Colonic mucosa (tissue), 4 donors: ENCODE results near the gene GAS2L1. TPM values are rescaled to one million over a fixed set of nuclear protein-coding genes. Genes with fewer than 3 reads are reported as not detected.

Experiments used
- DNase-seq: peaks from one replicate; pipeline ENCODE4 v3.0.0-alpha.2; 2020
- H3K27ac ChIP-seq: fragments of 200-600 bp; one replicate; pipeline ENCODE4 v1.8.0; 2021
- H3K27me3 ChIP-seq: fragments of 200-600 bp; one replicate; pipeline ENCODE4 v1.8.0; 2021
- H3K36me3 ChIP-seq: fragments of 200-600 bp; one replicate; pipeline ENCODE4 v1.8.0; 2021
- H3K4me1 ChIP-seq: fragments of 200-600 bp; one replicate; pipeline ENCODE4 v1.8.0; 2021; ENCODE audit warnings: mild to moderate bottlenecking
- H3K4me3 ChIP-seq: fragments of 200-600 bp; one replicate; pipeline ENCODE4 v1.8.0; 2021
- H3K9ac ChIP-seq, 2 donors: one replicate each; pipeline ENCODE4 v1.7.0; 2013; ENCODE audit warnings: control low read depth in 2 of 2, low read depth in 2 of 2, low read length in 2 of 2
- H3K9me3 ChIP-seq: fragments of 200-600 bp; one replicate; pipeline ENCODE4 v1.8.0; 2021
- intact Hi-C: fragments of 100-400 bp; cut with DNase I; formaldehyde crosslinking; loops from one replicate; pipeline ENCODE4 v1.14.1; 2022
- total RNA-seq, 2 donors: library from RNA; stranded (reverse); fragmentation: NEBNext Ultra II Directional in 1 of 2; extraction: Animal tissue kit (Norgen Biotek cat#: 25700) in 1 of 2; gene quantifications; one replicate each; pipeline ENCODE4 v1.2.1, GENCODE V29; 2021
- TF ChIP-seq, protein P1 (sequence below): fragments of 200-600 bp; IDR thresholded peaks from one replicate; pipeline ENCODE4 v1.8.0; 2022; ENCODE audit warnings: antibody characterized with exemption, mild to moderate bottlenecking
- donor health status: healthy.
- donor health status: DM: no; HTN: no; CAD: no.
- donor health status: DM: no; HTN: no; CAD: no.

The GAS2L1 gene
- total RNA-seq, 2 donors from 2014 or later = 16.6 to 41.1 TPM

DNA sequence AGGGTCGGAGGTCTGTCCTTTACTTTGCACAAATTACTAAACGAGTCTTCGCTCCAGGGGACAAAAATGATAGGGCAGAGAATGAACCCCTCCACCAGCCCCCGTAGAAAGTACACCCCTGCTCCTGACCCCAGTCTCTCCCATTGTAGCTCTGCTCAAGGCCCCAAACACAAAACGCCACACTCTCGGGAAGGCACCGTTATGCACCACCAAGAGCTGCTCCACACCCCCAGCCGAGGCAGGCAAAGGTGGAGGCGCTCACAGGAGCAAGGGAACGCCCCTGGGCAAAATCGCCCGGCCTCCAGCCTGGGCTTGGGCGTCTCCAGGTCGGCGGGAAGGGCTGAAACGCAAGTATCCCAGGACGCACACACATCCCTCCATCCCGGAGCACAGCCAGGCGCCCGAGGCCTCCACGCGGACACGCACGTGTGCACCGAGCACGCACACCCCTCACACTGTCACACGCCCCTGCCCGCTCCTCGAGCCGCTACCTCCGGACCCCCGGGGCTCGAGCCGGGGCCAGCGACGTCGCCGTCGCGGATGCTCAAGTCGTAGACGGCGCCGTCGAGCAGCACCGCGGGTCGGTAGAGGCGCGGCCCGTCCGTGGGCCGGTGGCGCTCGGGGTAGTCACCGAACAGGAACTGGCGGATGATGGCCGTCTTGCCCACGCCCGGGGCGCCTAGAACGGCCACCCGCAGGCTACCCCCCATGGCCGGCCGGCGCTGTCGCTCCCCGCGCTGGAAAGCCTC lies 8.3 kb downstream of the GAS2L1 start:
- H3K4me3 ChIP-seq = peak overlapping the region; percentile 26
- peaks cover 27% of the 10 kb centered on the region for H3K27me3 ChIP-seq
- DNase-seq = peak; percentile 51
- TF ChIP-seq, protein P1, sequence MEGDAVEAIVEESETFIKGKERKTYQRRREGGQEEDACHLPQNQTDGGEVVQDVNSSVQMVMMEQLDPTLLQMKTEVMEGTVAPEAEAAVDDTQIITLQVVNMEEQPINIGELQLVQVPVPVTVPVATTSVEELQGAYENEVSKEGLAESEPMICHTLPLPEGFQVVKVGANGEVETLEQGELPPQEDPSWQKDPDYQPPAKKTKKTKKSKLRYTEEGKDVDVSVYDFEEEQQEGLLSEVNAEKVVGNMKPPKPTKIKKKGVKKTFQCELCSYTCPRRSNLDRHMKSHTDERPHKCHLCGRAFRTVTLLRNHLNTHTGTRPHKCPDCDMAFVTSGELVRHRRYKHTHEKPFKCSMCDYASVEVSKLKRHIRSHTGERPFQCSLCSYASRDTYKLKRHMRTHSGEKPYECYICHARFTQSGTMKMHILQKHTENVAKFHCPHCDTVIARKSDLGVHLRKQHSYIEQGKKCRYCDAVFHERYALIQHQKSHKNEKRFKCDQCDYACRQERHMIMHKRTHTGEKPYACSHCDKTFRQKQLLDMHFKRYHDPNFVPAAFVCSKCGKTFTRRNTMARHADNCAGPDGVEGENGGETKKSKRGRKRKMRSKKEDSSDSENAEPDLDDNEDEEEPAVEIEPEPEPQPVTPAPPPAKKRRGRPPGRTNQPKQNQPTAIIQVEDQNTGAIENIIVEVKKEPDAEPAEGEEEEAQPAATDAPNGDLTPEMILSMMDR = no peak
- intact Hi-C loops = no loop called here
- H3K27ac ChIP-seq = no peak overlapping the region
- H3K36me3 ChIP-seq = no peaks in the 10 kb centered on the region
- H3K9me3 ChIP-seq = no peaks in the 10 kb centered on the region
- H3K4me1 ChIP-seq = peaks cover 33% of the 10 kb centered on the region
- H3K9ac ChIP-seq = peak overlapping the region in 1 of 2 donors; percentile 35

DNA sequence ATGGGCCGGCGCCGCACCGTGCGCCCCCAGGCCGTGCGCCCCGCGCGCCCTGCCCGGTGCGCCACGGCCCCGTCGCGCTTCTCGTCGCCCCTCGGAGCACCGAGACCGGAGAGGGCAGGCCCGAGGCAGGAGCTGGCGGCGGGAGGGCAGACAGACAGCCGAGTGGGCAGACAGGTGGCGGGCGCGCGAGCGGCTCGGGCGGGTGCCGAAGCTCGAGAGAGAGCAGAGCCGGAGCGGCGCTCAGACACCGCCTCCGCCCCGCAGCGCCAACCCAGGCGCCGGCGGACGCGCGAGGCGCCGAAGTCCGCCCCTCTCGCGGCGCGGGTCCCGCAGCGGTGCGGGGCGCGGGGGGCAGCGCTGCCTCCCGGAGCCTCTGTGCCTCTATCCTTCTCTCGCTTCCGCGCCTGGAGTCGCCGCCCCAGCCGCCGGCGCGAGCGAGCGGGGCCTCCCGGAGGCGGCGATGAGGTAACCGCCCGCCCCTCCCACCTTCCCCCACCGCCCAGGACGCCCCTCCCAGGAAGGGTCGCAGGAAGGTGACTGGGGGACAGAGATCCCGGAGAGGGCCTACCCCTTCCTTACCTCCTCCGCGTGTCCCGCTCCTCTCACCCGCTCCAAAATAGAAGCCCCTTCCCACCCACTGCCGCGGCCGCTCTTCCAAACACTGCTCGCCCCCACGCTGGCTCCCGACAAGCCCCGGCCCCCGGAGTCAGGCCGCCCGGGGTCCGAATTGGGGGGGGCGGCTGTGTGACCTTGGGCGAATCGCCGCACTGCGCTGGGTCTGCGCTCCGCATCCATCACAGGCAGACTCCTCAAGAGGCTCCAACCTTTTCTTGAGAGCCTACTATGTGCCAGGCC lies 9.1 kb downstream of the GAS2L1 start, which contains the start of gene RASL10A:
Gene RASL10A, minus strand, starts transcription at position 412 of the 855 bp plus-strand sequence. CDS start 451 bp downstream, outside the sequence.
- TF ChIP-seq, protein P1 = no peak
- Histone ChIP-seq H3K4me3 (peak within 1 kb of the TSS; percentile 26), H3K27me3 (peaks cover 27% of the 10 kb centered on the region), H3K9ac (peak within 1 kb of the TSS in 1 of 2 donors; percentile 35), H3K4me1 (peaks cover 28% of the 10 kb centered on the region), H3K9me3 (no peaks in the 10 kb centered on the region), H3K36me3 (no peaks in the 10 kb centered on the region), H3K27ac (no peak within 1 kb of the TSS)
- no peak for DNase-seq
- intact Hi-C loops = no loop called here

DNA sequence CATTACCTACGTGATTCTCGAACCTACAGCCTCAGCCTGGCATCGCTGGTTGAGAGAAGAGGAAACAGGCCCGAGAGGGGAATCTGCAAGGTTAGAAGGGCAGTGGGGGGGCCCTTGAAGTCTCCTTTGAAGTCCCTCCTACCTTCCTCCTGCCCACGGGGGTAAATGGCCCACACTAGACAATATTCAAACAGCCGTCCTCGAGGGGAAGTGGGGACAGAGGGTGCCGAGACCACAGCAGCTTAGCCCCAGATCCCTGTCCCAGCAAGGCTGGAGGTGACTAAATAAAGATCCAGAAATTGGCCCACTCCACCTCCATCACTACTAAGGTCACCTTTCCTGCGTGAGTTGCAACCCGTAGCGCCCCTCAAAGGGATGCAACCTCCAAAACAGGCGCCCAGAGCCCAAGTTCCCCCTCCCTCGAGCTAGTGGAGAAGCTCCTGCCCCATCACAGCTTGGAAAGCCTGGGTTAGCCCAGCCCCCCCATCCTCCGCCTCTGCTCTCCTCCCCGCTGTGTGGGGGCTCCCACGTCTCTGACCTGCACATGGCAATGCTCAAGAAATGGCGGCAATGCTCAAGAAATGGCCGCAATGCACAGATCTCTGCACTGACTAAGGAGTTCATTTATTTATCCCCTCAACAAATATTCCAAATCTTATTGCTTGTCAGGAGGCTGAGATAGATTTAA lies 9.8 kb downstream of the GAS2L1 start:
- no peaks in the 10 kb centered on the region for H3K36me3 ChIP-seq
- no peak overlapping the region for H3K4me3 ChIP-seq
- H3K27ac ChIP-seq = no peak overlapping the region
- peaks cover 27% of the 10 kb centered on the region for H3K27me3 ChIP-seq
- intact Hi-C loops = no loop called here
- no peaks in the 10 kb centered on the region for H3K9me3 ChIP-seq
- TF ChIP-seq, protein P1 = no peak
- no peak for DNase-seq
- no peak overlapping the region for H3K9ac ChIP-seq
- H3K4me1 ChIP-seq = peaks cover 23% of the 10 kb centered on the region

DNA sequence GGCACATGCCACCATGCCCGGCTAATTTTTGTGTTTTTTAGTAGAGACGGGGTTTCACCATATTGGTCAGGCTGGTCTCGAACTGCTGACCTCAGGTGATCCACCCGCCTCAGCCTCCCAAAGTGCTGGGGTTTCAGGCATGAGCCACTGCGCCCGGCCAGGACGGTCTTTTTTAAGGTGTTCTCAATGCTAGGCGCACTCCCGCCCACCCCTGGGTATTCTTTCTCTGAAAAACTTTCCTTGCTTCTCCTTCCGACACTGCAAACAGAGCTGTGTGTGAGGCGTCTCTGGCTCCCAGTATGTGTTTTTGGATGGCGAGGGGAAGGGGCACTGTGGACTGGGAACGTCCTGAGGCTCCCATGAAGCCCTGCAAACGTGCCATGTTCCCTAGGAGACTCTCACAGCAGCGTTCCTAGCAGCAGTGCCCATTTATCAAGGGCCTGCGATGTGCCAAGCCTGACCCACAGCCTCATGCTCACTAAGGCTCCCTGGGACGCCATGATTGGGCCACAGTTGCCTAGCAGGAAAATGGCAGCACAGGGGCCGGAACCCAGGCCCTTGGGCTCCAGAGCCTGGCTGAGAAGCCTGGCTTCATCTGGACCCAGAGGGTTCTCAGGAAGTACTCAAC lies 11.5 kb downstream of the GAS2L1 start:
- TF ChIP-seq, protein P1 = no peak
- H3K4me1 ChIP-seq = peaks cover 17% of the 10 kb centered on the region
- intact Hi-C loops = no loop called here

DNA sequence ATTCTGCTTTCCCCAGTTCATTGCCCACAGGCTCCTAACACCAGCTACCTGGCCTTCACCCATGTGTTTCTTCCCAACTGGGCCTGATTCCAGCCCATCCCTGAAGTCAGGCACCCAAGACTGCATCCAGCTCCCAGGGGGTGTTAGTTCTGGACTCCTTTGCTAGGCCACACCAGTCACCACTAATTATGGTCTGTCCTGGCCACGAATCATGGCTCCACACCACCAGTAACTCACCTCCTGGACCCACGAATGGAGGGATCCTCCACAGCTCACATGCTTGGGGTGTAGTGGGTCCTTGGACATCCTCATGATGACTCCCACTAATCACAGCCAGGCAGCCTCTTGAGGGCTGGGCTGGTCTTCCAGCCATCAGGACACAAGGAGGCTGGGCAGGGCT lies 12.6 kb downstream of the GAS2L1 start:
- peaks cover 9% of the 10 kb centered on the region for H3K4me1 ChIP-seq
- intact Hi-C loops = no loop called here
- no peak overlapping the region for H3K4me3 ChIP-seq
- no peak overlapping the region for H3K27ac ChIP-seq
- H3K27me3 ChIP-seq = peaks cover 27% of the 10 kb centered on the region
- DNase-seq = no peak
- H3K36me3 ChIP-seq = no peaks in the 10 kb centered on the region
- TF ChIP-seq, protein P1 = no peak
- no peaks in the 10 kb centered on the region for H3K9me3 ChIP-seq
- H3K9ac ChIP-seq = no peak overlapping the region

More for the DNA sequence above, 11.5 kb downstream of the GAS2L1 start:
- Histone ChIP-seq H3K9ac (no peak overlapping the region), H3K27me3 (peaks cover 27% of the 10 kb centered on the region), H3K4me3 (no peak overlapping the region), H3K27ac (no peak overlapping the region), H3K9me3 (no peaks in the 10 kb centered on the region), H3K36me3 (no peaks in the 10 kb centered on the region)
- DNase-seq = no peak
